ENCODE data around the gene SPEF2. TPM values are rescaled to one million over a fixed set of nuclear protein-coding genes. Genes with fewer than 3 reads are reported as not detected.
A peak's percentile ranks its signal among the peaks of the same experiment; 100 is the strongest.

SPEF2 gene
- total RNA-seq, 2 donors from 2014 or later = 2.4 to 7.9 TPM

DNA sequence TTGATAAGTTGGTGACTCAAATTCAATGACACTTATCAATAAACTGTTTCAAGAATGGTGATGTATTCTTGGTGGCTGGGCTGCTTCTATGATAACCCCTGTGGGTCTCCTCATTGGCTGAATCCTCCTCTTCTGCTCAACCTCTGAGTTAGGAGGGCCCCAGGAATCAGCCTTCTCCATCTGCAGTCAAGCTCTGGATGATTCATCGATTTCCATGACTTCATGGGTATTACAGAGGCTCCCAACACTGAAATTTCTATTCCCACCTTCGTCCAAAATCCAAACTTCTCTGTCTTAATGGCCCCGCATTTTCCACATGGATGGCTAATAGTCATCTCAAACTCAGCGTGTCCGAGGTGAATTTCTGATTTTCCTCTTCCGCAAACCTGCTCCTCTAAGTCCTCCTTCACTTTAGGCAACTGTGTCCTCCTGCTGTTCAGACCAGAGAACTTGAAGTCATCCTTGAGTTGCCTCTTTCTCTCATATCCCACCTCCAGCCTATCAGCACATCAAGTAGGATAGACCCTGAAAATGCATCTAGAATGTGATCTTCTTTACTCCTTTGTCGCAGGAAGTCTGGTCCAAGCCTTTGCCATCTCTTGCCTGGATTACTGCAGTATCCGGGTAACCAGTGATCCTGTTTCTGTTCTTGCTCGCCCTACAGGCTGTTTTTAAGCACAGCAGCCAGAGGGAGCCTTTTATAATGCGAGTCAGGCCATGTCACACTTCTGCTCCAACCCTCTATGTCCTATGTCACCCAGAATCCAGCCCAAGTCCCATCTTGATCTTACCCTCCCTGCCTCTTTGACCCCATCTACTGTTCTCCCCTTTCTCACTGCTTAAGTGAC is 197.7 kb downstream of the SPEF2 start:
- H3K27ac ChIP-seq = no peak overlapping the region
- no peaks in the 10 kb centered on the region for H3K36me3 ChIP-seq
- no peak for DNase-seq (ENCODE audit: low spot score)
- intact Hi-C loops (cut with DNase I) = no loop called here
- no peaks in the 10 kb centered on the region for H3K27me3 ChIP-seq (replicated peaks; ENCODE audit: insufficient read depth)
- H3K4me3 ChIP-seq = no peak overlapping the region
- TF ChIP-seq POLR2AphosphoS5 (IDR thresholded peaks at IDR 0.05) = no peak
- no peak for TF ChIP-seq POLR2A (IDR thresholded peaks at IDR 0.05)
- TF ChIP-seq, protein P1, sequence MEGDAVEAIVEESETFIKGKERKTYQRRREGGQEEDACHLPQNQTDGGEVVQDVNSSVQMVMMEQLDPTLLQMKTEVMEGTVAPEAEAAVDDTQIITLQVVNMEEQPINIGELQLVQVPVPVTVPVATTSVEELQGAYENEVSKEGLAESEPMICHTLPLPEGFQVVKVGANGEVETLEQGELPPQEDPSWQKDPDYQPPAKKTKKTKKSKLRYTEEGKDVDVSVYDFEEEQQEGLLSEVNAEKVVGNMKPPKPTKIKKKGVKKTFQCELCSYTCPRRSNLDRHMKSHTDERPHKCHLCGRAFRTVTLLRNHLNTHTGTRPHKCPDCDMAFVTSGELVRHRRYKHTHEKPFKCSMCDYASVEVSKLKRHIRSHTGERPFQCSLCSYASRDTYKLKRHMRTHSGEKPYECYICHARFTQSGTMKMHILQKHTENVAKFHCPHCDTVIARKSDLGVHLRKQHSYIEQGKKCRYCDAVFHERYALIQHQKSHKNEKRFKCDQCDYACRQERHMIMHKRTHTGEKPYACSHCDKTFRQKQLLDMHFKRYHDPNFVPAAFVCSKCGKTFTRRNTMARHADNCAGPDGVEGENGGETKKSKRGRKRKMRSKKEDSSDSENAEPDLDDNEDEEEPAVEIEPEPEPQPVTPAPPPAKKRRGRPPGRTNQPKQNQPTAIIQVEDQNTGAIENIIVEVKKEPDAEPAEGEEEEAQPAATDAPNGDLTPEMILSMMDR (IDR thresholded peaks at IDR 0.05) = no peak
- no peaks in the 10 kb centered on the region for H3K4me1 ChIP-seq (replicated peaks)
- H3K9me3 ChIP-seq = no peaks in the 10 kb centered on the region
- 86% methylated on average over 10 of the region's 10 CpGs for WGBS

DNA sequence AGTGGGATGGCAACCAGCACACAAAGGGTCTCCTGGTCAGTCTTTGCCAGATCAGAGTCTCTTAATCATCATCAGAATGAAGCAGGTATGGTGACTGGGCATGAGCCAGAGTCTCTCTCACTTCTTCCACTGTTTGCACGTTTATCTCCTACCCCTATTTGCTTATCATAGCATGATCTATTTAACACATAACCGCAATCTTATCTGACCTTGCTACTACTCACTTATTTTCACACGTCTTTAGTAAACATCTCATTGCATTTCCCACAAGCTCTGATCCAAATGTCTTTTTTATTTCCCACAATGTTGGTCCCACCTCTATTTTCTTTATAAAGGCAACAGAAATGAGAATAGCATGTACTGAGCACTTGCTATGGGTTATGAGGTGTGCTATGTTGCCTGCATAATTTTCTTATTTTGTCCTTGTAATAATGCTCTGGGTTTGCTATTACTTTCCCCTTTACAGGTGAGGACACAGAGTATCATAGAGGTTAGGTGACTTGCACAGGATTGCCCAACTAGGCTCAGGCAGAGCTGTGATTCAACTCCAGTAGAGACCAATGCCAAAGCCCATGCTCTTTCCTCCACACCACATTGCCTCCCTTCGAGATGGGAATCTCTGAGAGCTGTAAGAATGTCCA is 199.3 kb downstream of the SPEF2 start:
- WGBS = 58% methylated on average over 4 of the region's 4 CpGs
- Histone ChIP-seq H3K36me3 (no peaks in the 10 kb centered on the region), H3K9me3 (no peaks in the 10 kb centered on the region), H3K27ac (no peak overlapping the region), H3K4me3 (no peak overlapping the region), H3K4me1 (replicated peaks) (no peaks in the 10 kb centered on the region), H3K27me3 (replicated peaks; ENCODE audit: insufficient read depth) (no peaks in the 10 kb centered on the region)
- no peak for TF ChIP-seq POLR2A (IDR thresholded peaks at IDR 0.05)
- TF ChIP-seq POLR2AphosphoS5 (IDR thresholded peaks at IDR 0.05) = peak; percentile 8
- TF ChIP-seq, protein P1 (IDR thresholded peaks at IDR 0.05) = no peak
- no peak for DNase-seq (ENCODE audit: low spot score)
- intact Hi-C loops (cut with DNase I) = no loop called here

DNA sequence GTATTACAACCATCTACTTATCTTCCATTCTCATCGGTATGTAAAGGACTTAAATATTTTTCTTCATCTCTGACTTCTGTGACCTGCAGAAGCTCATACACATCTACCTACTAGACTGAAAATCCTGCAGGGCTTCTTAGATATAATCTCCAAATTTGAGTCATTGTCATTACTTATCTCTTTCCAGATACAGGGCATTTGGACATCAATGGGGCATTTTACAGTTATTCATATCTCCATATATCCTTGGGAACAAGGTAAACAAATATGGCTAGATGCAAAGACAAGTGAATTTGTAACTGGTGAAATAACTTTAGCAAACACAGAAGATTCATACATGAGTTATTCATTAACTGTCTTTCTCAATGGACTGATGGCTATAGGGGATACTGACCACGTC is 201.4 kb downstream of the SPEF2 start:
- Histone ChIP-seq H3K4me3 (no peak overlapping the region), H3K36me3 (no peaks in the 10 kb centered on the region), H3K4me1 (replicated peaks) (no peaks in the 10 kb centered on the region), H3K9me3 (no peaks in the 10 kb centered on the region), H3K27me3 (replicated peaks; ENCODE audit: insufficient read depth) (no peaks in the 10 kb centered on the region), H3K27ac (no peak overlapping the region)
- no peak for DNase-seq (ENCODE audit: low spot score)
- intact Hi-C loops (cut with DNase I) = no loop called here
- TF ChIP-seq, protein P1 (IDR thresholded peaks at IDR 0.05) = no peak
- TF ChIP-seq POLR2A (IDR thresholded peaks at IDR 0.05) = no peak
- TF ChIP-seq POLR2AphosphoS5 (IDR thresholded peaks at IDR 0.05) = no peak
- WGBS = 72% methylated on average over 2 of the region's 2 CpGs

DNA sequence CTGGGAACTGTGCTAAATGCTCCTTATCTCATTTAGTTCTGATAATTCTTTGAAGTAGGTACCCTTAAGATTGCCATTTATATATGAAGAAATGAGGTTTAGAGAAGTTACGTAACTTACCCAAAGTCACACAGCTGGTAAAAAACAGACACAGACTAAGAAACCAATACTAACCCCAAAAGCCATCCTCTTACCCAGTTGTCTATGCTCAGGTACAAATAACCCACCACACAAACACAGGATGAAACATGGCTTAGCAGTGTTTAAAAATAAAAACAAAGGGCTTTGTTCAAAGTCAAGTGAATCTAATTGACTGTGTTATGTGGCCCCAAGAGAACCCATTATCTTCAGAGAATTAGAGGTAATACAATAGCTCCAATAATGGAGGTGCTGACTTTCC is 202.0 kb downstream of the SPEF2 start:
- TF ChIP-seq, protein P1 (IDR thresholded peaks at IDR 0.05) = no peak
- no peak for TF ChIP-seq POLR2AphosphoS5 (IDR thresholded peaks at IDR 0.05)
- TF ChIP-seq POLR2A (IDR thresholded peaks at IDR 0.05) = no peak
- WGBS = 88% methylated on average over 1 of the region's 1 CpG
- no peak overlapping the region for H3K4me3 ChIP-seq
- intact Hi-C loops (cut with DNase I) = no loop called here
- no peaks in the 10 kb centered on the region for H3K4me1 ChIP-seq (replicated peaks)
- DNase-seq (ENCODE audit: low spot score) = no peak
- no peaks in the 10 kb centered on the region for H3K9me3 ChIP-seq
- no peaks in the 10 kb centered on the region for H3K27me3 ChIP-seq (replicated peaks; ENCODE audit: insufficient read depth)
- H3K27ac ChIP-seq = no peak overlapping the region
- H3K36me3 ChIP-seq = no peaks in the 10 kb centered on the region
